Neural cell (in vitro differentiated cells): Measurements from ENCODE around the gene IL17D. TPM values are rescaled to one million over a fixed set of nuclear protein-coding genes. Genes with fewer than 3 reads are reported as not detected.

Experiments
- H2AFZ ChIP-seq: fragments of 200-600, 300-800 bp; sonication (generic), shearing (Covaris generic); 2 replicates; pipeline ENCODE4 v1.6.0; 2014; ENCODE audit warnings: low read depth, mild to moderate bottlenecking, antibody characterized with exemption, low read length, moderate library complexity
- H3F3A ChIP-seq: fragments of 200-600 bp; shearing (Covaris generic); 2 replicates; pipeline ENCODE4 v1.6.1; 2016; ENCODE audit warnings: mild to moderate bottlenecking, moderate library complexity, mixed read lengths, antibody characterized with exemption, low read length; ENCODE audit not compliant: insufficient read depth, poor library complexity, severe bottlenecking
- H3K27ac ChIP-seq: fragments of 200-600, 300-800 bp; sonication (generic), shearing (Covaris generic); 2 replicates; pipeline ENCODE4 v1.5.1; 2014; ENCODE audit warnings: mild to moderate bottlenecking, low read length, moderate library complexity
- H3K27me3 ChIP-seq: fragments of 300-800, 200-600 bp; sonication (generic), shearing (Covaris generic); 2 replicates; pipeline ENCODE4 v1.6.0; 2014; ENCODE audit warnings: mild to moderate bottlenecking, low read depth, low read length, moderate library complexity; ENCODE audit not compliant: insufficient read depth
- H3K36me3 ChIP-seq: fragments of 300-800, 200-600 bp; sonication (generic), shearing (Covaris generic); 2 replicates; pipeline ENCODE4 v1.5.1; 2014; ENCODE audit warnings: mild to moderate bottlenecking, antibody characterized with exemption, low read length, moderate library complexity; ENCODE audit not compliant: insufficient read depth
- H3K4me2 ChIP-seq: fragments of 300-800, 200-600 bp; sonication (generic), shearing (Covaris generic); 2 replicates; pipeline ENCODE4 v1.6.0; 2014; ENCODE audit warnings: mild to moderate bottlenecking, low read length
- H3K4me3 ChIP-seq: fragments of 300-800, 200-600 bp; sonication (generic), shearing (Covaris generic); 2 replicates; pipeline ENCODE4 v1.5.1; 2014; ENCODE audit warnings: mild to moderate bottlenecking, low read length, moderate library complexity
- H3K79me2 ChIP-seq: fragments of 200-600 bp; shearing (Covaris generic); replicated peaks from 2 replicates; pipeline ENCODE4 v1.6.0; 2014; ENCODE audit warnings: mild to moderate bottlenecking, low read length, moderate library complexity; ENCODE audit not compliant: insufficient read depth
- H3K9ac ChIP-seq: fragments of 300-800, 200-600 bp; sonication (generic), shearing (Covaris generic); 2 replicates; pipeline ENCODE4 v1.6.1; 2016; ENCODE audit warnings: mild to moderate bottlenecking, low read length, mixed read lengths
- H3K9me2 ChIP-seq: fragments of 200-600 bp; shearing (Covaris generic); 2 replicates; pipeline ENCODE4 v1.6.1; 2016; ENCODE audit warnings: mild to moderate bottlenecking, low read length, mixed read lengths; ENCODE audit not compliant: insufficient read depth
- H3K9me3 ChIP-seq: fragments of 200-600, 300-800 bp; sonication (generic), shearing (Covaris generic); 2 replicates; pipeline ENCODE4 v1.6.1; 2016; ENCODE audit warnings: mild to moderate bottlenecking, mixed run types, low read length, moderate library complexity, mixed read lengths
- H4K20me1 ChIP-seq: fragments of 200-600 bp; shearing (Covaris generic); 2 replicates; pipeline ENCODE4 v1.6.1; 2016; ENCODE audit warnings: mild to moderate bottlenecking, mixed run types; ENCODE audit not compliant: insufficient read depth
- EP300 ChIP-seq: fragments of 450-650 bp; conservative IDR thresholded peaks from 2 replicates; pipeline ENCODE4 v1.6.1; 2014; ENCODE audit warnings: antibody characterized with exemption, mild to moderate bottlenecking, moderate library complexity; ENCODE audit not compliant: poor library complexity, severe bottlenecking
- EZH2 ChIP-seq: fragments of 200-600, 300-800 bp; shearing (Covaris generic), sonication (generic); IDR thresholded peaks from 2 replicates; pipeline ENCODE4 v1.6.1; 2014; ENCODE audit warnings: antibody characterized with exemption, low read length, borderline replicate concordance, mild to moderate bottlenecking; ENCODE audit not compliant: insufficient read depth, poor library complexity, severe bottlenecking
- MXI1 ChIP-seq: fragments of 450-650 bp; conservative IDR thresholded peaks from 2 replicates; pipeline ENCODE4 v1.6.1; 2014; ENCODE audit warnings: antibody characterized with exemption, mild to moderate bottlenecking; ENCODE audit not compliant: poor library complexity, severe bottlenecking
- POLR2AphosphoS5 ChIP-seq: IDR thresholded peaks from 2 replicates; pipeline ENCODE4 v1.6.1; 2012
- RAD21 ChIP-seq: fragments of 450-650 bp; conservative IDR thresholded peaks from 2 replicates; pipeline ENCODE4 v1.6.1; 2014; ENCODE audit warnings: antibody characterized with exemption, mild to moderate bottlenecking, moderate library complexity
- SMC3 ChIP-seq: fragments of 450-650 bp; conservative IDR thresholded peaks from 2 replicates; pipeline ENCODE4 v1.6.1; 2014; ENCODE audit warnings: antibody characterized with exemption, mild to moderate bottlenecking, moderate library complexity; ENCODE audit not compliant: poor library complexity
- TAF1 ChIP-seq: IDR thresholded peaks from 2 replicates; pipeline ENCODE4 v1.6.1; 2012; ENCODE audit warnings: low read depth
- polyA plus RNA-seq: library from polyadenylated mRNA; depleted of rRNA; stranded (reverse); fragments of >200 nt; gene quantifications from 2 replicates; pipeline ENCODE4 v1.2.3, GENCODE V29; 2014
- TF ChIP-seq, protein P1 (sequence below): fragments of 450-650 bp; IDR thresholded peaks from 2 replicates; pipeline ENCODE4 v1.5.1; 2014; ENCODE audit warnings: antibody characterized with exemption, mild to moderate bottlenecking, moderate library complexity; ENCODE audit not compliant: poor library complexity, severe bottlenecking
- TF ChIP-seq, protein P2 (sequence below): IDR thresholded peaks from 2 replicates; pipeline ENCODE4 v1.6.1; 2012; ENCODE audit warnings: borderline replicate concordance

Gene IL17D
- polyA plus RNA-seq, 1 donor from 2014 or later = 14.5 TPM

DNA sequence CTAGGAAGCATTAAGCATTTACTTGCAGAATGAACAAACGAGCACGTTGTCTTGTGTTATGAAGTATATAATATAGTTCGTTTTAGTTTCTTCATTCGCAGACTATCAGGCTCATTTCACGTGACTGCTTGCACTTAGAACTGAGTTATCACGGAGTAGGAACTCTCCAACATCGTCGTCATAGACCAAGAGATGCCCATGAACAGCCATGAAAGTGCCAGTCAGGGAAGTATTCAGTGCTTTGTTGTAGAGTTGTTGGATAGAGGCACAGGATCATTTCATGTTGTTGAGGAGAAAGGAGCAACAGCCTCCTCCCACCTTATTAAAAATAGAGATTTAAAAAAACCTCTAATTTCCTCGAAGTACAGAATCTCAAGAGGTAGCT is 977 bp upstream of the IL17D start:
- Histone ChIP-seq H2AFZ (peak overlapping the region; percentile 65), H3K79me2 (no peaks in the 10 kb centered on the region), H3K4me2 (peak overlapping the region; percentile 72), H3K9me2 (no peaks in the 10 kb centered on the region), H3F3A (no peaks in the 10 kb centered on the region), H3K9ac (peak overlapping the region; percentile 84), H3K27me3 (no peaks in the 10 kb centered on the region), H3K36me3 (no peaks in the 10 kb centered on the region), H3K4me3 (peak overlapping the region; percentile 97), H3K9me3 (no peaks in the 10 kb centered on the region), H3K27ac (peak overlapping the region; percentile 57), H4K20me1 (no peaks in the 10 kb centered on the region)
- TF ChIP-seq TAF1 (no peak), POLR2AphosphoS5 (no peak), EZH2 (no peak), MXI1 (no peak), EP300 (no peak), RAD21 (no peak), SMC3 (no peak)
- TF ChIP-seq, protein P1, sequence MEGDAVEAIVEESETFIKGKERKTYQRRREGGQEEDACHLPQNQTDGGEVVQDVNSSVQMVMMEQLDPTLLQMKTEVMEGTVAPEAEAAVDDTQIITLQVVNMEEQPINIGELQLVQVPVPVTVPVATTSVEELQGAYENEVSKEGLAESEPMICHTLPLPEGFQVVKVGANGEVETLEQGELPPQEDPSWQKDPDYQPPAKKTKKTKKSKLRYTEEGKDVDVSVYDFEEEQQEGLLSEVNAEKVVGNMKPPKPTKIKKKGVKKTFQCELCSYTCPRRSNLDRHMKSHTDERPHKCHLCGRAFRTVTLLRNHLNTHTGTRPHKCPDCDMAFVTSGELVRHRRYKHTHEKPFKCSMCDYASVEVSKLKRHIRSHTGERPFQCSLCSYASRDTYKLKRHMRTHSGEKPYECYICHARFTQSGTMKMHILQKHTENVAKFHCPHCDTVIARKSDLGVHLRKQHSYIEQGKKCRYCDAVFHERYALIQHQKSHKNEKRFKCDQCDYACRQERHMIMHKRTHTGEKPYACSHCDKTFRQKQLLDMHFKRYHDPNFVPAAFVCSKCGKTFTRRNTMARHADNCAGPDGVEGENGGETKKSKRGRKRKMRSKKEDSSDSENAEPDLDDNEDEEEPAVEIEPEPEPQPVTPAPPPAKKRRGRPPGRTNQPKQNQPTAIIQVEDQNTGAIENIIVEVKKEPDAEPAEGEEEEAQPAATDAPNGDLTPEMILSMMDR = no peak
- TF ChIP-seq, protein P2, sequence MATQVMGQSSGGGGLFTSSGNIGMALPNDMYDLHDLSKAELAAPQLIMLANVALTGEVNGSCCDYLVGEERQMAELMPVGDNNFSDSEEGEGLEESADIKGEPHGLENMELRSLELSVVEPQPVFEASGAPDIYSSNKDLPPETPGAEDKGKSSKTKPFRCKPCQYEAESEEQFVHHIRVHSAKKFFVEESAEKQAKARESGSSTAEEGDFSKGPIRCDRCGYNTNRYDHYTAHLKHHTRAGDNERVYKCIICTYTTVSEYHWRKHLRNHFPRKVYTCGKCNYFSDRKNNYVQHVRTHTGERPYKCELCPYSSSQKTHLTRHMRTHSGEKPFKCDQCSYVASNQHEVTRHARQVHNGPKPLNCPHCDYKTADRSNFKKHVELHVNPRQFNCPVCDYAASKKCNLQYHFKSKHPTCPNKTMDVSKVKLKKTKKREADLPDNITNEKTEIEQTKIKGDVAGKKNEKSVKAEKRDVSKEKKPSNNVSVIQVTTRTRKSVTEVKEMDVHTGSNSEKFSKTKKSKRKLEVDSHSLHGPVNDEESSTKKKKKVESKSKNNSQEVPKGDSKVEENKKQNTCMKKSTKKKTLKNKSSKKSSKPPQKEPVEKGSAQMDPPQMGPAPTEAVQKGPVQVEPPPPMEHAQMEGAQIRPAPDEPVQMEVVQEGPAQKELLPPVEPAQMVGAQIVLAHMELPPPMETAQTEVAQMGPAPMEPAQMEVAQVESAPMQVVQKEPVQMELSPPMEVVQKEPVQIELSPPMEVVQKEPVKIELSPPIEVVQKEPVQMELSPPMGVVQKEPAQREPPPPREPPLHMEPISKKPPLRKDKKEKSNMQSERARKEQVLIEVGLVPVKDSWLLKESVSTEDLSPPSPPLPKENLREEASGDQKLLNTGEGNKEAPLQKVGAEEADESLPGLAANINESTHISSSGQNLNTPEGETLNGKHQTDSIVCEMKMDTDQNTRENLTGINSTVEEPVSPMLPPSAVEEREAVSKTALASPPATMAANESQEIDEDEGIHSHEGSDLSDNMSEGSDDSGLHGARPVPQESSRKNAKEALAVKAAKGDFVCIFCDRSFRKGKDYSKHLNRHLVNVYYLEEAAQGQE = no peak

DNA sequence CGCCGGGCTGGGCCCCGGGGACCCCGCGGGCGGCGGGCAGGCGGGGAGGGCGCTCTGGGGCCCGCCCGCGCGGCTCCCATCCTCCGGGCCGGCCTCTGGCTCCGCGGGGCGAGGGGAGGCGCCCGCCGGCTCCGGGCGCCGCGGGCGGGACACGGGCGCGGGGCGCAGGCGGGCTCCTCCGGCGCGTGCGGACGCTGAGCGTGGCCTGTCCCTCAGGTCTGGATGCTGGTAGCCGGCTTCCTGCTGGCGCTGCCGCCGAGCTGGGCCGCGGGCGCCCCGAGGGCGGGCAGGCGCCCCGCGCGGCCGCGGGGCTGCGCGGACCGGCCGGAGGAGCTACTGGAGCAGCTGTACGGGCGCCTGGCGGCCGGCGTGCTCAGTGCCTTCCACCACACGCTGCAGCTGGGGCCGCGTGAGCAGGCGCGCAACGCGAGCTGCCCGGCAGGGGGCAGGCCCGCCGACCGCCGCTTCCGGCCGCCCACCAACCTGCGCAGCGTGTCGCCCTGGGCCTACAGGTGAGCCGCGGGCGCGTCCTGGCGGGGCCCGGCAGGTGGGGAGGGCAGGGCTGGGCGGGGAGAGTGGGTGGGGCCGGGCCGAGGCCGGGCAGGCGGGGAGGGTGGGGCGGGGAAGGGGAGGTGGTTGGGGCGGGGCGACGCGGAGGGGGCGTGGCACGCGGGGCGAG is 420 bp downstream of the IL17D start:
- Histone ChIP-seq H3K9ac (peak overlapping the region; percentile 34), H4K20me1 (no peaks in the 10 kb centered on the region), H3K36me3 (no peaks in the 10 kb centered on the region), H3K4me2 (no peak overlapping the region), H3K27ac (no peak overlapping the region), H3K9me2 (no peaks in the 10 kb centered on the region), H3F3A (no peaks in the 10 kb centered on the region), H3K9me3 (no peaks in the 10 kb centered on the region), H2AFZ (no peak overlapping the region), H3K4me3 (peak overlapping the region; percentile 44), H3K79me2 (no peaks in the 10 kb centered on the region), H3K27me3 (no peaks in the 10 kb centered on the region)
- peak; percentile 69 for TF ChIP-seq POLR2AphosphoS5
- TF ChIP-seq, protein P2 = no peak
- TF ChIP-seq, protein P1 = peak; percentile 68
- peak; percentile 40 for TF ChIP-seq SMC3
- TF ChIP-seq TAF1 = no peak
- TF ChIP-seq EZH2 = no peak
- TF ChIP-seq EP300 = no peak
- peak; percentile 32 for TF ChIP-seq RAD21
- peak; percentile 62 for TF ChIP-seq MXI1
